Esophagus muscularis mucosa (tissue), 4 donors: ENCODE data around the gene COX4I1. TPM values are rescaled to one million over a fixed set of nuclear protein-coding genes. Genes with fewer than 3 reads are reported as not detected.

ENCODE experiments used
- DNase-seq: peaks from one replicate; pipeline ENCODE4 v3.0.0-alpha.2; 2017; ENCODE audit errors: extremely low spot score
- H3K27ac ChIP-seq, 4 donors: fragments of 200-600 bp; sonication (generic); replicated peaks in 1 of 4; 1 replicate in 3 of 4; 2 replicates in 1 of 4; pipeline ENCODE4 v1.5.1; 2016 to 2019; ENCODE audit warnings: mild to moderate bottlenecking in 1 of 4
- H3K27me3 ChIP-seq, 4 donors: fragments of 200-600 bp; sonication (generic); one replicate each; pipeline versions ENCODE4 v1.5.1 to v1.6.0; 2016 to 2019
- H3K36me3 ChIP-seq, 4 donors: fragments of 200-600 bp; sonication (generic); one replicate each; pipeline ENCODE4 v1.5.1; 2016 to 2019
- H3K4me1 ChIP-seq, 4 donors: fragments of 200-600 bp; sonication (generic); one replicate each; pipeline ENCODE4 v1.5.1; 2016 to 2019
- H3K4me3 ChIP-seq, 4 donors: fragments of 200-600 bp; sonication (generic); 1 replicate in 2 of 4; 2 replicates in 2 of 4; pipeline ENCODE4 v1.5.1; 2016 to 2019; ENCODE audit warnings: mild to moderate bottlenecking in 4 of 4, moderate library complexity in 1 of 4
- H3K9me3 ChIP-seq, 4 donors: fragments of 200-600 bp; sonication (generic); 1 replicate in 3 of 4; 2 replicates in 1 of 4; pipeline ENCODE4 v1.5.1; 2016 to 2019
- EP300 ChIP-seq: sonication (generic); formaldehyde crosslinking; IDR thresholded peaks from one replicate; pipeline ENCODE4 v1.6.1; 2017; ENCODE audit warnings: antibody characterized with exemption
- POLR2A ChIP-seq: fragments of 450-650 bp; IDR thresholded peaks from one replicate; pipeline ENCODE4 v1.6.1; 2017; ENCODE audit warnings: antibody characterized with exemption, moderate library complexity, mild to moderate bottlenecking, low read depth
- POLR2AphosphoS5 ChIP-seq, 2 donors: sonication (generic); formaldehyde crosslinking; IDR thresholded peaks; one replicate each; pipeline ENCODE4 v1.6.1; 2017; ENCODE audit warnings: antibody characterized with exemption in 2 of 2
- WGBS: methylation state at CpG from one replicate; pipeline ENCODE4 v1.1.5; 2018; 5-methylcytosine and 5-hydroxymethylcytosine counted together
- intact Hi-C: fragments of 100-400 bp; cut with DNase I; formaldehyde crosslinking; loops from one replicate; pipeline ENCODE4 v1.15.1; 2023
- total RNA-seq, 4 donors: library from RNA; depleted of rRNA; stranded (reverse); fragments of >200 nt; gene quantifications; one replicate each; pipeline versions ENCODE4 v1.1.0 to v1.2.1, GENCODE V29; 2016
- TF ChIP-seq, protein P1 (sequence below), 3 experiments: fragments of 200-600 bp in 2 of 3; fragments of 450-650 bp in 1 of 3; sonication (generic) in 2 of 3; IDR thresholded peaks; one replicate each; pipeline ENCODE4 v1.5.1; 2017 to 2019; ENCODE audit warnings: antibody characterized with exemption in 3 of 3, mild to moderate bottlenecking in 2 of 3, moderate library complexity in 1 of 3

Gene COX4I1
- total RNA-seq, 4 donors from 2014 or later = 555 to 640 (median 575) TPM

DNA sequence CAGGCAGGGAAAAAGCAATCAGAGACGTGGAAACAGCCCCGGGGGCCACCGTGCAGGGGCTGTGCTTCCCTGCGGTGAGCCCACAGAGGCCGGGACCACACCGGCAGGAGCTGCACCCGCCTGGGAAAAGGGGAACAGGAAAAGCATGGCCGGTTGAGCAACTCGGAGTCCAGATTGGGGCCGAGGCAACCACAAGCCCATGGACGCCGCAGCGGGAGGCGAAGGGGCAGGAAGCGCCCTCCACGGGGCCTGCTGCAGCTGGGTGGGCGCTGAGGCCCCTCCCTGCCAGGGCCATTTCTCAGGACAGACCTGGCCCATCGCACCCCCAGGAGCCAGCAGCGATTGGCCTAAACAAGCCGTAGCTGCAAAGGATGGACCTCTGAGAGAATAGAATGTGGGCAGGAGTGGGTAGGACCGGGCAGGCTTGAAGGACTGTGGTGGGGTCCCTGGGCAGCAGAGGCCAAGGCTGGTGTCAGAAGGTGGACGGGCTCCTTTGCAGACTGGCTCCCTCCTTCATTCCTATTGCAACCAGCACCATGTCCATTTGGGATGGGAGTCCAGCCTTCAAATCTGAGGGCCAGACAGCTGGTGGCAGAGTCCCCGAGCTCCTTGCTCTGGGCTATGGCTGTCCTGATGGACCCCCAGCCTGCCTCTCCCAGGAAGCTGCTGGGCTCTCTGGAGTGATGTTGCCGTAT, 30.4 kb downstream of the COX4I1 start:
- no peaks in the 10 kb centered on the region for H3K36me3 ChIP-seq
- no peaks in the 10 kb centered on the region for H3K9me3 ChIP-seq
- peaks cover 0 to 16% (median 0%) of the 10 kb centered on the region in 4 donors for H3K27me3 ChIP-seq
- H3K4me3 ChIP-seq = no peak overlapping the region
- intact Hi-C loops = no loop called here
- no peak for DNase-seq
- 66% methylated on average over 21 of the region's 24 CpGs for WGBS
- H3K4me1 ChIP-seq = peaks cover 0 to 21% (median 7%) of the 10 kb centered on the region in 4 donors
- TF ChIP-seq EP300 = no peak
- TF ChIP-seq, protein P1, sequence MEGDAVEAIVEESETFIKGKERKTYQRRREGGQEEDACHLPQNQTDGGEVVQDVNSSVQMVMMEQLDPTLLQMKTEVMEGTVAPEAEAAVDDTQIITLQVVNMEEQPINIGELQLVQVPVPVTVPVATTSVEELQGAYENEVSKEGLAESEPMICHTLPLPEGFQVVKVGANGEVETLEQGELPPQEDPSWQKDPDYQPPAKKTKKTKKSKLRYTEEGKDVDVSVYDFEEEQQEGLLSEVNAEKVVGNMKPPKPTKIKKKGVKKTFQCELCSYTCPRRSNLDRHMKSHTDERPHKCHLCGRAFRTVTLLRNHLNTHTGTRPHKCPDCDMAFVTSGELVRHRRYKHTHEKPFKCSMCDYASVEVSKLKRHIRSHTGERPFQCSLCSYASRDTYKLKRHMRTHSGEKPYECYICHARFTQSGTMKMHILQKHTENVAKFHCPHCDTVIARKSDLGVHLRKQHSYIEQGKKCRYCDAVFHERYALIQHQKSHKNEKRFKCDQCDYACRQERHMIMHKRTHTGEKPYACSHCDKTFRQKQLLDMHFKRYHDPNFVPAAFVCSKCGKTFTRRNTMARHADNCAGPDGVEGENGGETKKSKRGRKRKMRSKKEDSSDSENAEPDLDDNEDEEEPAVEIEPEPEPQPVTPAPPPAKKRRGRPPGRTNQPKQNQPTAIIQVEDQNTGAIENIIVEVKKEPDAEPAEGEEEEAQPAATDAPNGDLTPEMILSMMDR (IDR thresholded peaks at IDR 0.05) = no peak
- no peak overlapping the region for H3K27ac ChIP-seq

DNA sequence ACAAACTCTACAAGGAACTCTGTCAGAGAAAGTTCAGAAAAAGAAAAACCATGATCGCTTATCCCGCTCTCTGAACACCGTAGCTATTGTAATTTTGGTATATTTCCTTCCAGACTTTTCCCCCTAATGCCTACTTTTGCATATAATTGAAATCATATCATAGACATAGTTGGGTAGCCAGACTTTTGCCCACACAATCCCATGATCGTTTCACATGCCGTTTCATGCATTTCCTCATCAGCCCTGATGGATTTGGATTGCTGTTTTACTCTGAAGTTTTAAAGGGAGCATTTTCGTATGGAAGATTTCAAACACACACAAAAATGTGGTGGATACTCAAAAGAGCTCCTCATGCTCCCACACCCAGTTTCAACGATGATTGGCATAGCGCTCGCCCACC, 31.3 kb downstream of the COX4I1 start:
- TF ChIP-seq POLR2A (no peak), POLR2AphosphoS5 (IDR thresholded peaks at IDR 0.05) (no peak), EP300 (no peak)
- TF ChIP-seq, protein P1 (IDR thresholded peaks at IDR 0.05) = no peak
- peaks cover 0 to 21% (median 7%) of the 10 kb centered on the region in 4 donors for H3K4me1 ChIP-seq
- 77% methylated on average over 9 of the region's 9 CpGs for WGBS

DNA sequence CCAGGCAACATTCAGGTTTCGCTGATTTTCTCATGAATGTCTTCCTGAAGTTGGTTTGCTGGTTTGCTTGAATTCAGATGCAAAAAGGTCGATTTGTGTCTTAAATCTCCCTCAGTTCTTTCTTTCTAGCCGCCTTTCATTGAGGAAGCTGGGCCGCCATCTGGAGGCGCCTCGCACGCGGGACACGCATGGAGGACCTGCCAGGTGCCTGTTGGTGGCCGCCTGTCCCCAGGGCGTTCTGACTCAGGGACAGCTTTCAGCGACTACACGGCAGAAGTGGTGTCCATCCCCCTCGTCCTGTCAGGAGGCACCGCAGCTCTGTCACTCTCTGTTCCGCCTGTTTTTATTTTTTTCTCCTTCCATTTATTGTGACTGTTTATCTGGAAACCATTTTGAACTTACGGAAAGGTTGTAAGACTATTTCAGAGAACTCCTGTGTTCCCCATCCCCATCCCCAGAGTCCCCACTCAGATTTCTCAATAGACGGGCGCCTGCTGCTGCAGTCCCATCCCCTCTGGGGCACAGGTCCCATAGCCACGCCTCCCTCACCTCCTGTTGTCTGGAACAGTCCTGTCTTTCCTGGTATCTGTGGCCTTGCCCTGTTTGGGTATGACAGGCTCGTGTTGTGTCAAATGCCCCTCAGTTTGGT, 33.2 kb downstream of the COX4I1 start:
- peaks cover 0 to 18% (median 5%) of the 10 kb centered on the region in 4 donors for H3K4me1 ChIP-seq
- intact Hi-C loops = no loop called here
- no peaks in the 10 kb centered on the region for H3K36me3 ChIP-seq
- TF ChIP-seq POLR2A (no peak), POLR2AphosphoS5 (IDR thresholded peaks at IDR 0.05) (no peak)
- TF ChIP-seq, protein P1 (IDR thresholded peaks at IDR 0.05) = no peak
- H3K4me3 ChIP-seq = no peak overlapping the region
- no peak for DNase-seq
- no peaks in the 10 kb centered on the region for H3K9me3 ChIP-seq
- H3K27ac ChIP-seq = no peak overlapping the region
- WGBS = 86% methylated on average over 21 of the region's 21 CpGs
- H3K27me3 ChIP-seq = peaks cover 0 to 43% (median 4%) of the 10 kb centered on the region in 4 donors

More for the DNA sequence above, 31.3 kb downstream of the COX4I1 start:
- no peak overlapping the region for H3K4me3 ChIP-seq
- no peaks in the 10 kb centered on the region for H3K36me3 ChIP-seq
- no peaks in the 10 kb centered on the region for H3K9me3 ChIP-seq
- no peak overlapping the region for H3K27ac ChIP-seq
- peaks cover 0 to 25% (median 0%) of the 10 kb centered on the region in 4 donors for H3K27me3 ChIP-seq
- DNase-seq = no peak
- intact Hi-C loops = no loop called here

DNA sequence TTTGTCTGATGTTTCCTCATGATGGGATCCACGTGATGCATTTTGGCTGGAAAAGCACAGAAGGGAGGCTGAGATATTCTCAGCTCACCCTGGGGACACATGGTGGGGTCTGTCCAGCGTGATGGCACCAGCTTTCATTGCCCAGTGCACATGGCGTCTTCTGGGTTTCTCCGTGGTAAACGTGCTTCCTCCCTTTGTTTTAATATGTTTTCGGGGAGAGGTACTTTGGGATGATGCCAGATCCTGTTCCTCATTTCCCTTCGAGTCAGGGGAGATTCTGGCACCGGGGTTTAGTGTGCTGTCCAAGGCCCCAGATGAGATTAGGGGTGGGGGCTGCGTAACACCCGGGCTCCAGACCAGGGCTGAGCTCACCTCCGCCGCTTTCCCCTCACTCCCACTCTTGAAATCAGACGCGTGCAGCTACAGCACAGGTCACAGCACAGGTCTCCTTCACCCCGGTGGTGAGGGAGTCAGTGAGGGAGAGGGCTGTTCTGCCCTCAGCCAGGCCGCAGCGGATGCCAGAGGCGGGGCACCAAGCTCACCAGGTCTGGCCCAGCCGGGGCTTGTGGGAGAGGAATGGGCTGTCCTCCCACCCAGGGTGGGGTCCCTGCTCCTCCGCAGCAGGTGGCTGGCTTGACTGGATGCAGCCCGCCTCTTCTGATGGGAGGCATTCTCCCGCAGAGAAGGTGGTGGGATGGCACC, 33.9 kb downstream of the COX4I1 start:
- WGBS = 45% methylated on average over 16 of the region's 22 CpGs
- intact Hi-C loops = no loop called here
- no peak for DNase-seq

More for the DNA sequence above, 33.9 kb downstream of the COX4I1 start:
- no peak overlapping the region for H3K4me3 ChIP-seq
- TF ChIP-seq, protein P1 (IDR thresholded peaks at IDR 0.05) = no peak
- no peak for TF ChIP-seq POLR2A
- TF ChIP-seq POLR2AphosphoS5 (IDR thresholded peaks at IDR 0.05) = no peak
- TF ChIP-seq EP300 = no peak
- no peaks in the 10 kb centered on the region for H3K36me3 ChIP-seq
- H3K9me3 ChIP-seq = no peaks in the 10 kb centered on the region
- peak overlapping the region in 1 of 4 donors; percentile 12 for H3K27ac ChIP-seq
- H3K4me1 ChIP-seq = peaks cover 0 to 11% (median 0%) of the 10 kb centered on the region in 4 donors
- H3K27me3 ChIP-seq = peaks cover 0 to 49% (median 4%) of the 10 kb centered on the region in 4 donors
